T-cell (primary cell): ENCODE measurements around the gene SLC5A11. TPM values are rescaled to one million over a fixed set of nuclear protein-coding genes. Genes with fewer than 3 reads are reported as not detected.

Experiments
- ATAC-seq, 4 experiments: fragments of 200-7000 bp in 3 of 4; fragments of 150-1000 bp in 1 of 4; cut with Tn5 transposase; replicated peaks in 1 of 4; 1 replicate in 3 of 4; 2 replicates in 1 of 4; pipeline ENCODE4 v1.10.0; 2021; ENCODE audit warnings: moderate library complexity in 3 of 4, mild to moderate bottlenecking in 2 of 4, moderate number of reproducible peaks in 1 of 4
- CTCF ChIA-PET, 2 donors: fragments of 300-600 bp; sonication (Branson Sonifier 250); formaldehyde crosslinking; loops; one replicate each; lab custom pipeline; 2022; ENCODE audit warnings: antibody characterized with exemption in 2 of 2; lab: Charles Lee
- POLR2A ChIA-PET, 2 donors: fragments of 300-600 bp; sonication (Branson Sonifier 250); formaldehyde crosslinking; loops; one replicate each; lab custom pipeline; 2022; ENCODE audit warnings: antibody characterized with exemption in 2 of 2; lab: Charles Lee
- DNase-seq, 35 experiments: peaks; one replicate each; pipeline versions ENCODE4 v3.0.0 to v3.0.0-alpha.2; 2013 to 2023
- H3K27ac ChIP-seq: one replicate; pipeline ENCODE4 v1.5.1; 2013; ENCODE audit warnings: low read length
- H3K27me3 ChIP-seq, 2 experiments: replicated peaks in 1 of 2; 1 replicate in 1 of 2; 2 replicates in 1 of 2; pipeline versions ENCODE4 v1.6.1 to v1.7.0; 2013; ENCODE audit warnings: low read length in 1 of 2, mixed read lengths in 1 of 2; ENCODE audit not compliant: control insufficient read depth in 2 of 2, insufficient read depth in 2 of 2; ENCODE audit errors: extremely low read depth in 1 of 2
- H3K36me3 ChIP-seq, 2 donors: 1 replicate in 1 of 2; 2 replicates in 1 of 2; pipeline versions ENCODE4 v1.6.1 to v1.7.0; 2013; ENCODE audit warnings: low read length in 1 of 2; ENCODE audit not compliant: control insufficient read depth in 2 of 2, insufficient read depth in 1 of 2; ENCODE audit errors: extremely low read depth in 1 of 2
- H3K4me1 ChIP-seq, 2 experiments: 1 replicate in 1 of 2; 2 replicates in 1 of 2; pipeline versions ENCODE4 v1.6.1 to v1.7.0; 2013; ENCODE audit warnings: low read length in 2 of 2, mixed read lengths in 1 of 2; ENCODE audit not compliant: insufficient read depth in 2 of 2, control insufficient read depth in 1 of 2; ENCODE audit errors: extremely low read depth in 1 of 2
- H3K4me3 ChIP-seq, 2 donors: 1 replicate in 1 of 2; 2 replicates in 1 of 2; pipeline versions ENCODE4 v1.5.1 to v1.7.0; 2013; ENCODE audit warnings: mild to moderate bottlenecking in 2 of 2, low read length in 1 of 2, moderate library complexity in 1 of 2; ENCODE audit not compliant: control insufficient read depth in 1 of 2; ENCODE audit errors: extremely low read depth in 1 of 2
- H3K9me3 ChIP-seq: 2 replicates; pipeline ENCODE4 v1.7.0; 2013
- H3K27ac Mint-ChIP-seq, 2 donors: one replicate each; pipeline ENCODE4 v1.8.0; 2020 to 2021; ENCODE audit warnings: mild to moderate bottlenecking in 2 of 2, mixed read lengths in 2 of 2
- H3K27me3 Mint-ChIP-seq, 2 donors: one replicate each; pipeline ENCODE4 v1.8.0; 2021 to 2022; ENCODE audit warnings: mixed read lengths in 2 of 2
- H3K36me3 Mint-ChIP-seq: one replicate; pipeline ENCODE4 v1.8.0; 2021; ENCODE audit warnings: mixed read lengths
- H3K4me1 Mint-ChIP-seq, 3 donors: one replicate each; pipeline ENCODE4 v1.8.0; 2020 to 2022; ENCODE audit warnings: mixed read lengths in 3 of 3, mild to moderate bottlenecking in 1 of 3
- H3K4me3 Mint-ChIP-seq, 3 donors: one replicate each; pipeline ENCODE4 v1.8.0; 2020 to 2022; ENCODE audit warnings: mild to moderate bottlenecking in 3 of 3, mixed read lengths in 3 of 3, moderate library complexity in 3 of 3
- H3K9me3 Mint-ChIP-seq, 3 donors: one replicate each; pipeline ENCODE4 v1.8.0; 2020 to 2022; ENCODE audit warnings: mixed read lengths in 3 of 3
- WGBS: methylation state at CpG from one replicate; pipeline ENCODE4 v1.1.5; 2013; ENCODE audit warnings: missing lambda C conversion rate; ENCODE audit not compliant: insufficient coverage; 5-methylcytosine and 5-hydroxymethylcytosine counted together
- total RNA-seq, 35 experiments: library from RNA in 6 of 35; stranded (reverse) in 6 of 35; fragments of 120-200 nt in 1 of 35; gene quantifications; one replicate each; pipeline versions ENCODE4 v1.2.1 to v1.2.4 and lab custom pipeline; 2013 to 2026

SLC5A11 gene
- total RNA-seq, 5 donors from 2014 or later (not counting 1 experiment from before 2014, with no cell fraction given), result 0.36 to 4.2 (median 0.62) TPM; not detected in 1

DNA sequence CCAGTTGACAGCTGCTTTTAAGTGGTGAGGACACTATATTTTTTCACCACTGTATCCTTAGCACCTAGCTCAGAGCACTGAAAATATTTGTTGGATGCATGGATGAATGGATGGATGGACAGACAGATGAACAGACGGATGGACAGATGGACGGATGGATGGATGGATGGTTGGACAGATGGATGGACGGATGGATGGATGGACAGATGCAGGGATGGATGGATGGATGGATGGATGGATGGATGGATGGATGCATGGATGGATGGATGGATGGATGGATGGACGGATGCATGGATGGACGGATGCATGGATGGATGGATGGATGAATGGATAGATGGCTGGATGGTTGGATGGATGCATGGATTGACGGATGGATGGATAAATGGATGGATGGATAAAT lies 12.4 kb upstream of the SLC5A11 start:
- peaks cover 7% of the 10 kb centered on the region for H3K36me3 Mint-ChIP-seq
- H3K27me3 Mint-ChIP-seq, result no peaks in the 10 kb centered on the region
- Histone ChIP-seq H3K27ac (no peak overlapping the region), H3K27me3 (no peaks in the 10 kb centered on the region), H3K9me3 (no peaks in the 10 kb centered on the region), H3K36me3 (peaks cover 0 to 11% of the 10 kb centered on the region in 2 donors), H3K4me3 (no peak overlapping the region), H3K4me1 (no peaks in the 10 kb centered on the region)
- 90% methylated on average over 6 of the region's 6 CpGs for WGBS
- no peaks in the 10 kb centered on the region for H3K9me3 Mint-ChIP-seq
- DNase-seq (no peak), ATAC-seq (no peak)
- CTCF ChIA-PET, result no interaction called here
- H3K4me1 Mint-ChIP-seq, result no peaks in the 10 kb centered on the region
- no peak overlapping the region for H3K4me3 Mint-ChIP-seq
- no peak overlapping the region for H3K27ac Mint-ChIP-seq
- POLR2A ChIA-PET, result no interaction called here

- no peaks in the 10 kb centered on the region for H3K4me1 Mint-ChIP-seq
- H3K4me3 Mint-ChIP-seq, result no peak overlapping the region
- ATAC-seq (no peak), DNase-seq (no peak)
- Histone ChIP-seq H3K4me1 (no peaks in the 10 kb centered on the region), H3K27ac (no peak overlapping the region), H3K9me3 (no peaks in the 10 kb centered on the region), H3K4me3 (no peak overlapping the region), H3K27me3 (no peaks in the 10 kb centered on the region), H3K36me3 (peaks cover 0 to 6% of the 10 kb centered on the region in 2 donors)
- H3K27ac Mint-ChIP-seq, result no peak overlapping the region
- no peaks in the 10 kb centered on the region for H3K9me3 Mint-ChIP-seq
- WGBS, result 77% methylated on average over 5 of the region's 7 CpGs
- ChIA-PET CTCF (no interaction called here), POLR2A (no interaction called here)
- peaks cover 7% of the 10 kb centered on the region for H3K36me3 Mint-ChIP-seq
- H3K27me3 Mint-ChIP-seq, result no peaks in the 10 kb centered on the region
Observed at GRCh38 chr16:24834459-24835335, 11.1 kb upstream of the SLC5A11 start.

DNA sequence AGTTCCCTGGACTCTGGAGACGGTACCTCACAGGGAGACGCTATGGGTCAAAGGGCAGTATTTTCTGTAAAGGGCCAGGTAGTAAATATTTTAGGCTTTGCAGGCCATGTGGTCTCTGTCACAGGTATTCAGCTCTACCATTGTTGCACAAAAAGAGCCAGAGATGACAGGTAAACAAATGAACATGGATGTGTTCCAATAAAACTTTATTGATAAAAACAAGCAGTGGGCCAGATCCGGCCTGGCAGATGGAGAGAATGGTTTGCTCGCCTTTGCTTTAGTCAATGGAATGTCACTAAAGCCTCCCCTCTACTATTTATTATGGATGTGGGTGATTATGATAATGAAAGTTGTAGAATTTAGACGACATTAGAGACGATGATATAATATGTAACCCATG lies 8.9 kb upstream of the SLC5A11 start:
- 88% methylated on average over 4 of the region's 6 CpGs for WGBS
- H3K27ac Mint-ChIP-seq, result no peak overlapping the region
- ATAC-seq, result no peak
- H3K27me3 ChIP-seq, result no peaks in the 10 kb centered on the region
- no peak overlapping the region for H3K4me3 Mint-ChIP-seq
- ChIA-PET POLR2A (no interaction called here), CTCF (no interaction called here)
- peaks cover 0 to 6% of the 10 kb centered on the region in 2 donors for H3K36me3 ChIP-seq
- H3K4me1 ChIP-seq, result no peaks in the 10 kb centered on the region
- no peak overlapping the region for H3K4me3 ChIP-seq
- no peaks in the 10 kb centered on the region for H3K27me3 Mint-ChIP-seq
- no peak overlapping the region for H3K27ac ChIP-seq
- H3K9me3 Mint-ChIP-seq, result no peaks in the 10 kb centered on the region
- no peak for DNase-seq
- no peaks in the 10 kb centered on the region for H3K4me1 Mint-ChIP-seq
- H3K36me3 Mint-ChIP-seq, result peaks cover 7% of the 10 kb centered on the region
- H3K9me3 ChIP-seq, result no peaks in the 10 kb centered on the region

DNA sequence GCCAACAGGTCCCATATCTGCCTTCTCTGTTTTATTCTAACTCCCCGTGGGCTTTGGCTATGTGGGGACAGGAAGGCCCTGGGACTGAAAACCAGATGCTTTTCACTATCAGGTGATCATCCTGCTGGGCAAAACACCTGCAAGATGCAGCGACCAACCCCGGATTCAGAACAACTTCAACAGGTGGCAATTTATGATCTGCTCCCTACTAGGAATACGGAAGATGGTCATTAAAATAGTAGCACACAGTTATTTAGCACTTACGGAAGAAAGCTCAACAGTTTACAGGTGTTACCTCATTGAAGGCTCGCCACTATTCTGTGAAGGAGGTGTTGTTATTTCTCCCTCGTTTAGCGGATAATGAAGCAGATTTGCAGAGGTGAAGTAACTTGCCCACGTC lies 7.8 kb upstream of the SLC5A11 start:
- Histone ChIP-seq H3K27me3 (no peaks in the 10 kb centered on the region), H3K4me3 (no peak overlapping the region), H3K4me1 (no peaks in the 10 kb centered on the region), H3K9me3 (no peaks in the 10 kb centered on the region), H3K27ac (no peak overlapping the region), H3K36me3 (peaks cover 0 to 3% of the 10 kb centered on the region in 2 donors)
- no peak overlapping the region for H3K4me3 Mint-ChIP-seq
- no peak for ATAC-seq
- POLR2A ChIA-PET, result interaction anchor here in 1 of 2 donors (1.1 kb wide), 1 partner anchor 584 kb away, joined by 11 read pairs; no protein-coding TSS in a partner anchor
- WGBS, result 98% methylated on average over 6 of the region's 9 CpGs
- H3K27me3 Mint-ChIP-seq, result no peaks in the 10 kb centered on the region
- H3K27ac Mint-ChIP-seq, result no peak overlapping the region
- H3K36me3 Mint-ChIP-seq, result peaks cover 4% of the 10 kb centered on the region
- no peak for DNase-seq
- CTCF ChIA-PET, result no interaction called here
- no peaks in the 10 kb centered on the region for H3K4me1 Mint-ChIP-seq
- H3K9me3 Mint-ChIP-seq, result no peaks in the 10 kb centered on the region

GRCh38 chr16:24838554-24839266 lies 7.1 kb upstream of the SLC5A11 start:
- H3K4me1 Mint-ChIP-seq, result no peaks in the 10 kb centered on the region
- H3K4me1 ChIP-seq, result no peaks in the 10 kb centered on the region
- H3K27me3 Mint-ChIP-seq, result no peaks in the 10 kb centered on the region
- H3K36me3 ChIP-seq, result no peaks in the 10 kb centered on the region
- no peak overlapping the region for H3K4me3 Mint-ChIP-seq
- H3K27me3 ChIP-seq, result no peaks in the 10 kb centered on the region
- ATAC-seq (no peak), DNase-seq (no peak)
- no peak overlapping the region for H3K27ac ChIP-seq
- ChIA-PET POLR2A (interaction anchor here in 1 of 2 donors (1.1 kb wide), 1 partner anchor 585 kb away, joined by 11 read pairs; no protein-coding TSS in a partner anchor), CTCF (interaction anchor here in 1 of 2 donors (0.6 kb wide), 1 partner anchor 140 kb away, joined by 3 read pairs; no protein-coding TSS in a partner anchor)
- H3K27ac Mint-ChIP-seq, result no peak overlapping the region
- WGBS, result 21% methylated on average over 3 of the region's 5 CpGs
- no peak overlapping the region for H3K4me3 ChIP-seq
- H3K36me3 Mint-ChIP-seq, result peaks cover 5% of the 10 kb centered on the region
- no peaks in the 10 kb centered on the region for H3K9me3 ChIP-seq
- H3K9me3 Mint-ChIP-seq, result no peaks in the 10 kb centered on the region

DNA sequence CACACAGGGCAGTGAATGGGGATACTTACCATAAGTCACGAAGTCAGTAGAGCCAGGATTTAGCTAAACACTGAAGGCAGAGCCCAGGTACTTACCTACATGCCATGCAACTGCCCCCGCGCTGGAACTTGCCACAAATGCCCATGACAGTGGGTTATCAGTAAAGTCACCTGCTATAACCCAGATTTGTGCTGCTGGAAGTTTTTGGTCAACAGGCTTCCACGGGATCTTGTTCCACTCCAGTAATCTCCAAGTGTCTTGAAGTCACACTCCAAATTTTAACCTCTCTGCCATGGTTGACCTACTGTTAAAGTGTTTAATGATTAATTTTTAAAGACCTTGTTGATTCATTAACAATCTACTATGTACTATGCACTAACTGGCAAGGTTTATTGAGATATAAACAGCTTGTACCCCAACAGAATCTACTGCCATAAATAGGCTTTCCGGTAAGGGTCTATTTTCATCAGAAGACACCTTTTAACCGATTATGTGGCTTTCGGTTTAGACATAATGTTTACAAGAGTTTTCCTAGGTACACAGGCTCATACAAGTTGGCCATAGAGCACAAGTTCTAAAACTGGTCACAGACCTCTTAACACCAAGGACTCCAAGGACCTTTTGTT lies 6.3 kb upstream of the SLC5A11 start:
- Histone ChIP-seq H3K4me1 (no peaks in the 10 kb centered on the region), H3K9me3 (no peaks in the 10 kb centered on the region), H3K27ac (no peak overlapping the region), H3K4me3 (no peak overlapping the region), H3K36me3 (no peaks in the 10 kb centered on the region), H3K27me3 (no peaks in the 10 kb centered on the region)
- no peaks in the 10 kb centered on the region for H3K27me3 Mint-ChIP-seq
- no peak overlapping the region for H3K4me3 Mint-ChIP-seq
- DNase-seq, result no peak
- peaks cover 7% of the 10 kb centered on the region for H3K36me3 Mint-ChIP-seq
- ATAC-seq, result no peak
- WGBS, result 77% methylated on average over 3 of the region's 7 CpGs
- no peaks in the 10 kb centered on the region for H3K9me3 Mint-ChIP-seq
- no peak overlapping the region for H3K27ac Mint-ChIP-seq
- POLR2A ChIA-PET, result no interaction called here
- CTCF ChIA-PET, result interaction anchor here in 1 of 2 donors (0.6 kb wide), 1 partner anchor 386 kb away, joined by 5 read pairs; no protein-coding TSS in a partner anchor
- H3K4me1 Mint-ChIP-seq, result no peaks in the 10 kb centered on the region
